Psoas muscle (tissue), 8 donors: ENCODE data around the gene ACP4. TPM values are rescaled to one million over a fixed set of nuclear protein-coding genes. Genes with fewer than 3 reads are reported as not detected.
"Not testable (repeated sequence)": the region's sequence is repeated elsewhere in the genome, so short reads cannot be mapped to it uniquely, and the experiment has no call there.

Experiments
- ATAC-seq, 4 donors: fragments of 200-7000 bp; cut with Tn5 transposase; one replicate each; pipeline ENCODE4 v1.9.1; 2020; ENCODE audit warnings: moderate library complexity in 3 of 4, mild to moderate bottlenecking in 2 of 4
- DNase-seq, 2 donors: peaks; one replicate each; pipeline ENCODE4 v3.0.0-alpha.2; 2020
- H3K27ac ChIP-seq: fragments of 200-600 bp; one replicate; pipeline ENCODE4 v1.8.0; 2022
- H3K27me3 ChIP-seq, 3 donors: fragments of 200-600 bp in 1 of 3; one replicate each; pipeline versions ENCODE4 v1.6.1 to v1.8.0; 2013 to 2022; ENCODE audit warnings: low read length in 2 of 3, mild to moderate bottlenecking in 2 of 3, moderate library complexity in 1 of 3; ENCODE audit not compliant: insufficient read depth in 3 of 3
- H3K36me3 ChIP-seq, 2 donors: fragments of 200-600 bp in 1 of 2; one replicate each; pipeline versions ENCODE4 v1.6.1 to v1.8.0; 2013 to 2022; ENCODE audit warnings: low read depth in 1 of 2, mild to moderate bottlenecking in 1 of 2, moderate library complexity in 1 of 2; ENCODE audit not compliant: insufficient read depth in 1 of 2
- H3K4me1 ChIP-seq: fragments of 200-600 bp; one replicate; pipeline ENCODE4 v1.8.0; 2022
- H3K4me3 ChIP-seq: fragments of 200-600 bp; one replicate; pipeline ENCODE4 v1.8.0; 2022; ENCODE audit warnings: mild to moderate bottlenecking
- H3K9me3 ChIP-seq: fragments of 200-600 bp; one replicate; pipeline ENCODE4 v1.8.0; 2022
- WGBS, 3 donors: extraction: QIAGEN DNeasy Blood & Tissue Kit; methylation state at CpG; one replicate each; pipeline versions ENCODE4 v1.1.6 to v1.1.7; 2013; 5-methylcytosine and 5-hydroxymethylcytosine counted together
- intact Hi-C, 2 donors: fragments of 100-400 bp; cut with DNase I; formaldehyde crosslinking; loops; one replicate each; pipeline versions ENCODE4 v1.11.0 to v1.14.2; 2022
- long read RNA-seq, 2 donors: library from polyadenylated mRNA; unstranded; transcript quantifications; one replicate each; pipeline ENCODE4 v2.0.0, GENCODE V29; 2021
- polyA plus RNA-seq, 3 donors: library from polyadenylated mRNA; stranded (reverse); fragments of 200-250 nt; gene quantifications; one replicate each; pipeline ENCODE4 v1.2.3, GENCODE V29; 2013
- total RNA-seq, 4 donors: library from RNA; stranded (reverse); fragmentation: NEBNext Ultra II Directional in 2 of 4; extraction: Animal tissue kit (Norgen Biotek cat#: 25700) in 2 of 4; gene quantifications; one replicate each; pipeline versions ENCODE4 v1.2.1 to v1.2.4, GENCODE V29; 2021 to 2023
- TF ChIP-seq, protein P1 (sequence below): fragments of 200-600 bp; IDR thresholded peaks from one replicate; pipeline ENCODE4 v1.8.0; 2022; ENCODE audit warnings: antibody characterized with exemption
- donor health status: healthy with polysubstance abuse.
- donor health status: DM: no; HTN: no; CAD: no; lungs with moderate emphysema.
- donor health status: Bipolar disorder and iron deficiency.
- donor health status: healthy.
- donor health status: DM: yes; HTN: yes; CAD: no.
- donor health status: DM: no; HTN: no; CAD: no.
- donor health status: DM: no; HTN: no; CAD: no.
- donor health status: DM: yes; HTN: yes; CAD: no.

Gene ACP4, protein sequence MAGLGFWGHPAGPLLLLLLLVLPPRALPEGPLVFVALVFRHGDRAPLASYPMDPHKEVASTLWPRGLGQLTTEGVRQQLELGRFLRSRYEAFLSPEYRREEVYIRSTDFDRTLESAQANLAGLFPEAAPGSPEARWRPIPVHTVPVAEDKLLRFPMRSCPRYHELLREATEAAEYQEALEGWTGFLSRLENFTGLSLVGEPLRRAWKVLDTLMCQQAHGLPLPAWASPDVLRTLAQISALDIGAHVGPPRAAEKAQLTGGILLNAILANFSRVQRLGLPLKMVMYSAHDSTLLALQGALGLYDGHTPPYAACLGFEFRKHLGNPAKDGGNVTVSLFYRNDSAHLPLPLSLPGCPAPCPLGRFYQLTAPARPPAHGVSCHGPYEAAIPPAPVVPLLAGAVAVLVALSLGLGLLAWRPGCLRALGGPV
- total RNA-seq, result not detected
- not detected for polyA plus RNA-seq
- long read RNA-seq, donor 1, result 0 reads
- long read RNA-seq, donor 2, result 0 reads

DNA sequence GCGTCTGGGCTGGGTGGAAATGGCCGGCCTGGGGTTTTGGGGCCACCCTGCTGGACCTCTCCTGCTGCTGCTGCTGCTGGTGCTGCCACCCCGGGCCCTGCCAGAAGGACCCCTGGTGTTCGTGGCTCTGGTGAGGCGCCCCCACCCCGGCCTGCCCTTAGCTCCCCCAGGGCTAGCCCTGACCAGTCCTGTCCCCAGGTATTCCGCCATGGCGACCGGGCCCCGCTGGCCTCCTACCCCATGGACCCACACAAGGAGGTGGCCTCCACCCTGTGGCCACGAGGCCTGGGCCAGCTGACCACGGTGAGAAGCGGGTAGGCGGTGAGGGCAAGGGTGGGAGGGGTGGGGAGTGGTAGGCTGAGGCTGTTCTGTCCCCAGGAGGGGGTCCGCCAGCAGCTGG is at the start of gene ACP4:
ACP4 (plus strand) TSS at position 20 of the 400 bp plus-strand sequence; CDS start at position 20, 0 bp downstream.
- Histone ChIP-seq H3K4me3 (no peak within 1 kb of the TSS), H3K27me3 (peaks cover 0 to 2% (median 0%) of the 10 kb centered on the region in 3 donors), H3K27ac (no peak within 1 kb of the TSS), H3K4me1 (no peaks in the 10 kb centered on the region), H3K36me3 (no peaks in the 10 kb centered on the region), H3K9me3 (no peaks in the 10 kb centered on the region)
- TF ChIP-seq, protein P1, sequence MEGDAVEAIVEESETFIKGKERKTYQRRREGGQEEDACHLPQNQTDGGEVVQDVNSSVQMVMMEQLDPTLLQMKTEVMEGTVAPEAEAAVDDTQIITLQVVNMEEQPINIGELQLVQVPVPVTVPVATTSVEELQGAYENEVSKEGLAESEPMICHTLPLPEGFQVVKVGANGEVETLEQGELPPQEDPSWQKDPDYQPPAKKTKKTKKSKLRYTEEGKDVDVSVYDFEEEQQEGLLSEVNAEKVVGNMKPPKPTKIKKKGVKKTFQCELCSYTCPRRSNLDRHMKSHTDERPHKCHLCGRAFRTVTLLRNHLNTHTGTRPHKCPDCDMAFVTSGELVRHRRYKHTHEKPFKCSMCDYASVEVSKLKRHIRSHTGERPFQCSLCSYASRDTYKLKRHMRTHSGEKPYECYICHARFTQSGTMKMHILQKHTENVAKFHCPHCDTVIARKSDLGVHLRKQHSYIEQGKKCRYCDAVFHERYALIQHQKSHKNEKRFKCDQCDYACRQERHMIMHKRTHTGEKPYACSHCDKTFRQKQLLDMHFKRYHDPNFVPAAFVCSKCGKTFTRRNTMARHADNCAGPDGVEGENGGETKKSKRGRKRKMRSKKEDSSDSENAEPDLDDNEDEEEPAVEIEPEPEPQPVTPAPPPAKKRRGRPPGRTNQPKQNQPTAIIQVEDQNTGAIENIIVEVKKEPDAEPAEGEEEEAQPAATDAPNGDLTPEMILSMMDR, result no peak
- 67 to 88% (median 81%) methylated on average over 8 to 15 of the region's 15 CpGs for WGBS, 3 donors
- ATAC-seq, result no peak
- intact Hi-C loops, result no loop called here
- no peak for DNase-seq

DNA sequence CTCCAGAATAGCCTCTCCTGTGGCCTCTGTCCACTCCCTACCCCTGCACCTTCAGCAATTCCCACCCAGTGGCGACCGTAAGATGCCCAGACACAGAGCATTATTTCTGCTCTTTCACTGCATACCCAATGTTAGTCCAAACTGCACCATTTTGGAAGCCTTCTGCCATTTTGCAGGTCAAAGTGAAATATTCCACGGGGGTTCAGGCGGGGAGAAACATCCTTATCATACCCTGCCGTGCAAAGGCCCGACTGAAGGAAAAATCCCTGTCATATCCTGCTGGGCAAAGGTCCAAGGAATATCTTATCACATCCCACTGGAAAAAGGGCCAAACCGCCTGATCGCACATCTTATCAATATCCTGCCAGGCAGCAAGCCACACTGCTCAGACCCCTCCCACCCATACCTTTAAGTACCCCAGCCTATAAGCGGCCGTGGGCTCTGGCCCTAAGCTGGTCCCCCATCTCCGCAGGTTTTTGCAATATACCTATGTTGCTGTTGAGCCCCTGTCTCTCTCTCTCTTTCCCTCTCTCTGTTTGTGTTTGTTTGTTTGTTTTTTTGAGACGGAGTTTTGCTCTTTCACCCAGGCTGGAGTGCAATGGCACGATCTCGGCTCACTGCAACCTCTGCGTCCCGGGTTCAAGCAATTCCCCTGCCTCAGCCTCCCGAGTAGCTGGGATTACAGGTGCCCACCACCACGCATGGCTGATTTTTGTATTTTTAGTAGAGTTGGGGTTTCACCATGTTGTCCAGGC is 48.9 kb upstream of the ACP4 start:
- H3K27me3 ChIP-seq, result peaks cover 0 to 30% (median 8%) of the 10 kb centered on the region in 3 donors
- no peak for ATAC-seq

DNA sequence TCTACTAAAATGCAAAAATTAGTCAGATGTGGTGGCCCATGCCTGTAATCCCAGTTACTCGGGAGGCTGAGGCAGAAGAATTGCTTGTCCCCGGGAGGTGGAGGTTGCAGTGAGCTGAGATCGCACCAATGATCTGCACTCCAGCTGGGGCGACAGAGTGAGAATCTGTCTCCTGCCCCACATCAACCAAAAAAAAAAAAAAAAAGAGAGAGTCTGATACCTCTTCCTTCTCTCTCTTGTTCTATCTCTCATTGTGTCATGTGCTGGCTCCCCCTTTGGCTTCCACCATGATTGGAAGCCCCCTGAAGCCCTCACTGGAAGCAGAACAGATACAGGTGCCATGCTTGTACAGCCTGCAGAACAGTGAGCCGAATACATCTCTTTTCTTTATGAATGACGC is 46.7 kb upstream of the ACP4 start:
- Histone ChIP-seq H3K36me3 (no peaks in the 10 kb centered on the region), H3K27me3 (peaks cover 0 to 19% (median 7%) of the 10 kb centered on the region in 3 donors), H3K4me3 (no peak overlapping the region), H3K27ac (no peak overlapping the region), H3K4me1 (no peaks in the 10 kb centered on the region), H3K9me3 (no peaks in the 10 kb centered on the region)
- intact Hi-C loops, result no loop called here
- TF ChIP-seq, protein P1, result no peak
- 83 to 89% (median 88%) methylated on average over 6 of the region's 6 CpGs for WGBS, 3 donors
- no peak for ATAC-seq
- no peak for DNase-seq

More for the DNA sequence above, 48.9 kb upstream of the ACP4 start:
- H3K9me3 ChIP-seq, result no peaks in the 10 kb centered on the region
- no peaks in the 10 kb centered on the region for H3K4me1 ChIP-seq
- no peaks in the 10 kb centered on the region for H3K36me3 ChIP-seq
- intact Hi-C loops, result no loop called here
- H3K27ac ChIP-seq, result no peak overlapping the region
- WGBS, 3 donors, result 67 to 72% (median 67%) methylated on average over 18 of the region's 18 CpGs
- DNase-seq, result no peak
- no peak overlapping the region for H3K4me3 ChIP-seq
- TF ChIP-seq, protein P1, result no peak

DNA sequence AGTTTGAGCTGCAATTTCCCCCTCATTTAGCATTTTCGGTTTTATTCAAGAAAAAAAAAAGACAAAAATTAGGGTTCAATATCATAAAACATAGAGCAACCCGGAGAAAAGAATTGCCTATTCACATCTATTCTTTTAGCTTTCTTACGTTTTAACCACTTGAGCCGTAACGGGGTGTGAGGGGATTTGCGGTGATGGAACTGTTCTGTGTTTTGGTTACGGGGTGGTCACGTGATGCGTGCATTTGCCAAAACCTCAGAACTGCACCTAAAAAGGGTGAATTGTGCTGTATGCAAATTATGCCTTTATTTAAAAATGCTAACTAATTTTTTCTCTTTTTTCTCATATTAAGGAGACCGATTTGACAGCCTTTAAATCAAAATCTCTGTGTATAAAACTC is 45.0 kb upstream of the ACP4 start:
- ATAC-seq (no peak), DNase-seq (no peak)
- H3K9me3 ChIP-seq, result no peaks in the 10 kb centered on the region
- H3K36me3 ChIP-seq, result no peaks in the 10 kb centered on the region
- TF ChIP-seq, protein P1, result no peak
- 66 to 71% (median 68%) methylated on average over 10 of the region's 10 CpGs for WGBS, 3 donors
- no peaks in the 10 kb centered on the region for H3K4me1 ChIP-seq
- intact Hi-C loops, result no loop called here
- peaks cover 0 to 7% (median 7%) of the 10 kb centered on the region in 3 donors for H3K27me3 ChIP-seq
- H3K27ac ChIP-seq, result no peak overlapping the region
- H3K4me3 ChIP-seq, result no peak overlapping the region

DNA sequence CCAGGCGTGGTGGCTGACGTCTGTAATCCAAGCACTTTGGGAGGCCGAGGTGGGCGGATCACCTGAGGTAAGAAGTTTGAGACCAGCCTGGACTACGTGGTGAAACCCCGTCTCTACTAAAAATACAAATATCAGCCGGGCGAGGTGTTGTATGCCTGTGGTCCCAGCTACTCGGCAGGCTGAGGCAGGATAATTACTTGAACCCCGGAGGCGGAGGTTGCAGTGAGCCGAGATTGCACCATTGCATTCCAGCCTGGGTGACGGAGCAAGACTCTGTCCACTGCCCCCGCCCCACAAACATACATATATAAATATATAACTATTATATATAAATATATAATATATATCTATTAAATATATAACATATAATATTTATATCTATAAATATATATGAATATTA is 43.1 kb upstream of the ACP4 start:
- DNase-seq, intact Hi-C loops, H3K36me3 ChIP-seq, ATAC-seq, H3K27ac ChIP-seq, H3K4me1 ChIP-seq, H3K4me3 ChIP-seq, H3K27me3 ChIP-seq, H3K9me3 ChIP-seq: not testable (repeated sequence)
- 78 to 86% (median 79%) methylated on average over 14 of the region's 14 CpGs for WGBS, 3 donors
